Measurements from ENCODE around the gene SLC35F1. TPM values are rescaled to one million over a fixed set of nuclear protein-coding genes. Genes with fewer than 3 reads are reported as not detected.

Gene SLC35F1
- total RNA-seq, 6 donors from 2014 or later = 0.11 to 0.15 (median 0.13) TPM; not detected in 3

DNA sequence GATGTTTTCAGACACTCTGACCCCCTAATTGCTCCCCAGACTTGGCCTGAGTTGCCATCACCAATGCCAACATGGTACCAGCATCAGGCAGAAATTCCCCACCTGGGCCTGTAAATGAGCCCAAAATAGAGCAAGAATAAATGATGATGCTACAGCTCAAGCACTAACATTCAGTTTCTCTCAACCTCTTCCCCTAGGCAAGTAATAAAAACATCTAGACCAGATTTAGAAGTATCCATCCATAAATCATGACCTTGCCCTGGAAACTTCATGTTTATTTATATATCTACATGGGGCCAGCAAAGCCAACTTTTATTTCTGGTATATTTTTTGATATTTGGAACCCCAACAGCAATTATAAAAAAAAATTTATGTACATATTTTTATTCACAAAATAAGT is 419.6 kb downstream of the SLC35F1 start:
- ATAC-seq (ENCODE audit: low FRiP score in 2 of 2) (no peak), DNase-seq (no peak)
- Histone ChIP-seq H3K36me3 (no peaks in the 10 kb centered on the region), H3K9me3 (no peaks in the 10 kb centered on the region), H3K27me3 (no peaks in the 10 kb centered on the region), H3K4me3 (no peak overlapping the region), H3K4me1 (no peaks in the 10 kb centered on the region), H3K27ac (no peak overlapping the region)
- TF ChIP-seq EP300 (IDR thresholded peaks at IDR 0.05) (no peak), POLR2AphosphoS5 (IDR thresholded peaks at IDR 0.05) (no peak), POLR2A (IDR thresholded peaks at IDR 0.05) (no peak)
- TF ChIP-seq, protein P1, sequence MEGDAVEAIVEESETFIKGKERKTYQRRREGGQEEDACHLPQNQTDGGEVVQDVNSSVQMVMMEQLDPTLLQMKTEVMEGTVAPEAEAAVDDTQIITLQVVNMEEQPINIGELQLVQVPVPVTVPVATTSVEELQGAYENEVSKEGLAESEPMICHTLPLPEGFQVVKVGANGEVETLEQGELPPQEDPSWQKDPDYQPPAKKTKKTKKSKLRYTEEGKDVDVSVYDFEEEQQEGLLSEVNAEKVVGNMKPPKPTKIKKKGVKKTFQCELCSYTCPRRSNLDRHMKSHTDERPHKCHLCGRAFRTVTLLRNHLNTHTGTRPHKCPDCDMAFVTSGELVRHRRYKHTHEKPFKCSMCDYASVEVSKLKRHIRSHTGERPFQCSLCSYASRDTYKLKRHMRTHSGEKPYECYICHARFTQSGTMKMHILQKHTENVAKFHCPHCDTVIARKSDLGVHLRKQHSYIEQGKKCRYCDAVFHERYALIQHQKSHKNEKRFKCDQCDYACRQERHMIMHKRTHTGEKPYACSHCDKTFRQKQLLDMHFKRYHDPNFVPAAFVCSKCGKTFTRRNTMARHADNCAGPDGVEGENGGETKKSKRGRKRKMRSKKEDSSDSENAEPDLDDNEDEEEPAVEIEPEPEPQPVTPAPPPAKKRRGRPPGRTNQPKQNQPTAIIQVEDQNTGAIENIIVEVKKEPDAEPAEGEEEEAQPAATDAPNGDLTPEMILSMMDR (IDR thresholded peaks at IDR 0.05) = no peak

DNA sequence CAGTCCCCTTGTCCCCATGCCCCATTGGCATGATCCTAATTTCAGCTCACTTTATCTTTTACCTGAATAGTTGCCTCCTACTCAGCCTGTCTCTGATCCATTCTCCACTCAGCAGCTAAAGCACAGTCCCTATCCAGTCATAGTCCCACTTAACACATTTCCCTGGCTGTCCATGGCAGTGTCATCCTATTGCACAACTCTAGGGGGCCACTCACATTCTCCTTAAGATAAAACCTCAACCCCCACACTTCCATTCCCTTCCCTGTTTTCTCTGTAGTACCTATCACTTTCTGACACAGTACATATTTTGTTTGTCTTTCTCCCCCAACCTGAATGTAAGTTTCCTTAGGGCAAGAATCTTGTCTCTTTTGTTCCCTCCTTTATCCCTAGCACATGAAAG is 420.2 kb downstream of the SLC35F1 start:
- Histone ChIP-seq H3K36me3 (no peaks in the 10 kb centered on the region), H3K4me3 (no peak overlapping the region), H3K9me3 (no peaks in the 10 kb centered on the region), H3K27ac (no peak overlapping the region), H3K4me1 (no peaks in the 10 kb centered on the region), H3K27me3 (no peaks in the 10 kb centered on the region)
- ATAC-seq (ENCODE audit: low FRiP score in 2 of 2) (no peak), DNase-seq (no peak)
- TF ChIP-seq EP300 (IDR thresholded peaks at IDR 0.05) = no peak
- no peak for TF ChIP-seq POLR2A (IDR thresholded peaks at IDR 0.05)
- TF ChIP-seq, protein P1 (IDR thresholded peaks at IDR 0.05) = no peak
- TF ChIP-seq POLR2AphosphoS5 (IDR thresholded peaks at IDR 0.05) = no peak

DNA sequence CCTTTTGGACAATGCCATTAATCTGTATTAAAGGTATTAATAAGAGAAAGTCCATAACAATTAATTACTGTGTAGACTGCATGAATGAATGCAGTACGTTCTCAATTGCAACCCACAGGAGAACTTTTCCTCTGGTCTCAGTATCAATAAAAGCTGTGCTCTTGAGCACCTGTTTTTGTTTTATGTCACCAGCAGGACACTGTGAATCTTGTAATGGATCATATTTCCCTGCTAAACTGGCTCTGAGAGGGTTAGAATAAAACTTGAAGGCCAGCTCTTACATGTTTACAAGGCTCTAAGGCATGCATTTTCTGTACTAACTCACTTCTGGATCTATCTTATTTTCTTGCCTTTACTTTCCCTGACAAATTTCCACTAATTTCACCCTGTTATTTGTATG is 426.7 kb downstream of the SLC35F1 start:
- Histone ChIP-seq H3K36me3 (no peaks in the 10 kb centered on the region), H3K4me1 (no peaks in the 10 kb centered on the region), H3K27me3 (no peaks in the 10 kb centered on the region), H3K9me3 (peaks cover 0 to 6% (median 0%) of the 10 kb centered on the region in 4 donors), H3K27ac (no peak overlapping the region), H3K4me3 (no peak overlapping the region)
- DNase-seq = no peak
- WGBS, 2 donors = 100% methylated on average over 1 of the region's 1 CpG
- no peak for ATAC-seq (ENCODE audit: low FRiP score in 2 of 2)
- TF ChIP-seq POLR2AphosphoS5 (IDR thresholded peaks at IDR 0.05) (no peak), POLR2A (IDR thresholded peaks at IDR 0.05) (no peak), EP300 (IDR thresholded peaks at IDR 0.05) (no peak)
- TF ChIP-seq, protein P1 (IDR thresholded peaks at IDR 0.05) = no peak

DNA sequence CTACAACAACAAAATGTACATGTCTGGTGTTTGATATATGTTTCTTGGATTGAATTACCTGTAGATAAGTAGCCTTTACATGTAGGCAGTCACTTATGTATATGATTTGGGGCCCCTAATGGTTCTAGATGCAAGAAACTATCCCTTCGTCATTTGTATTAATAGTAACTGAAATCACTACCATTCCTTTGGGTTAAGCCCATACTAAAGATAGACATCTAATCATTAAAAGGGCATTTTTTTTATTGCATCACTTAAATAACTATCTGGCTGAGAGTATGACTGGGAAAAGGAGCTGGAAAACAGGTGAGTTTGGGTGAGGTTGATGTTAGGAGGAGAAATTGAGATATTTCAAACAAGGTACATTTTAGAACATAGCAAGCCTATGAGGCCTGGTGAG is 427.6 kb downstream of the SLC35F1 start:
- Histone ChIP-seq H3K9me3 (peaks cover 0 to 6% (median 0%) of the 10 kb centered on the region in 4 donors), H3K27ac (no peak overlapping the region), H3K4me3 (no peak overlapping the region), H3K4me1 (no peaks in the 10 kb centered on the region), H3K36me3 (no peaks in the 10 kb centered on the region), H3K27me3 (no peaks in the 10 kb centered on the region)
- DNase-seq (no peak), ATAC-seq (ENCODE audit: low FRiP score in 2 of 2) (no peak)
- TF ChIP-seq POLR2A (IDR thresholded peaks at IDR 0.05) = no peak
- TF ChIP-seq, protein P1 (IDR thresholded peaks at IDR 0.05) = no peak
- no peak for TF ChIP-seq EP300 (IDR thresholded peaks at IDR 0.05)
- TF ChIP-seq POLR2AphosphoS5 (IDR thresholded peaks at IDR 0.05) = no peak
- WGBS, 2 donors = 91 to 94% methylated on average over 1 of the region's 1 CpG

DNA sequence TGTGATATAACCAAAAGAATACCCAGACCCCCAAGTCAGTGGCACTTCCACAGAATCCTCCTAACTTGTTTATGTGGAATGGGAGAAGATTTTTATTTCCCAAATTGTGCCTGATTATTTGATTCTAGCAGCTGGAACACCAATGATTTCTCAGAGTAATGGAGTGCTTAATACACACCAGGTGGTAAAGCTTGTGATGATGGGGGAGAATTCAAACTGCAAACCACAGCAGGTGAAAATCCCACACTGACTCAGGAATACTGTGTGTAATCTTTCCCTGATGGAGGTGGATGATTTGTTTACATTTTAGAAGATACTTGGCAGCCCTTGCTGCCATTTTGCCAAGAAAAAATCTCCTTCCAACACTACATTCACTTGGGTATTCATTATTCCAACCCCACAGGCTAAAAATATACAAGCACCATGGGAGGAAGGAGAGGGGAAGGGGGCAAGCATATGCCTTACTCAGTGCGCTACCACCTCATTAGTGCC is 428.3 kb downstream of the SLC35F1 start:
- H3K4me1 ChIP-seq = no peaks in the 10 kb centered on the region
- H3K27me3 ChIP-seq = no peaks in the 10 kb centered on the region
- DNase-seq = no peak
- no peak for ATAC-seq (ENCODE audit: low FRiP score in 2 of 2)
- peaks cover 0 to 6% (median 0%) of the 10 kb centered on the region in 4 donors for H3K9me3 ChIP-seq
- no peak overlapping the region for H3K4me3 ChIP-seq
- no peaks in the 10 kb centered on the region for H3K36me3 ChIP-seq
- TF ChIP-seq, protein P1 (IDR thresholded peaks at IDR 0.05) = no peak
- TF ChIP-seq POLR2AphosphoS5 (IDR thresholded peaks at IDR 0.05) (no peak), EP300 (IDR thresholded peaks at IDR 0.05) (no peak), POLR2A (IDR thresholded peaks at IDR 0.05) (no peak)
- no peak overlapping the region for H3K27ac ChIP-seq
- 90 to 94% methylated on average over 1 of the region's 1 CpG for WGBS, 2 donors

Measured in upper lobe of left lung (tissue), 6 donors.